NT2/D1 (cell line): ENCODE measurements around the gene KCNRG.
"Not testable (repeated sequence)": the region's sequence is repeated elsewhere in the genome, so short reads cannot be mapped to it uniquely, and the experiment has no call there.

ENCODE experiments used
- DNase-seq: peaks from one replicate; pipeline ENCODE4 v3.0.0-alpha.2; 2011; ENCODE audit warnings: low read depth, low spot score
- H3K27me3 ChIP-seq: 2 replicates; pipeline ENCODE4 v1.6.0; 2011; ENCODE audit warnings: mild to moderate bottlenecking; ENCODE audit not compliant: insufficient read length, insufficient read depth
- H3K36me3 ChIP-seq: 2 replicates; pipeline ENCODE4 v1.6.1; 2011; ENCODE audit warnings: mild to moderate bottlenecking, low read length, mixed read lengths; ENCODE audit not compliant: insufficient read depth, insufficient read length
- H3K4me1 ChIP-seq: 2 replicates; pipeline ENCODE4 v1.5.1; 2011; ENCODE audit not compliant: insufficient read depth, insufficient read length
- H3K4me3 ChIP-seq: 2 replicates; pipeline ENCODE4 v1.5.1; 2011; ENCODE audit warnings: low read depth; ENCODE audit not compliant: insufficient read length
- H3K9ac ChIP-seq: 2 replicates; pipeline ENCODE4 v1.6.0; 2011; ENCODE audit warnings: low read depth; ENCODE audit not compliant: insufficient read length
- H3K9me3 ChIP-seq: 2 replicates; pipeline ENCODE4 v1.5.1; 2011; ENCODE audit warnings: mild to moderate bottlenecking, low read length; ENCODE audit not compliant: insufficient read depth
- SUZ12 ChIP-seq: IDR thresholded peaks from 2 replicates; pipeline ENCODE4 v1.6.1; 2011; ENCODE audit not compliant: insufficient read length, insufficient read depth; ENCODE audit errors: extremely low read depth
- YY1 ChIP-seq: IDR thresholded peaks from 2 replicates; pipeline ENCODE4 v1.6.1; 2011; ENCODE audit not compliant: insufficient read length, insufficient read depth
- ZNF274 ChIP-seq: IDR thresholded peaks from 2 replicates; pipeline ENCODE4 v1.6.1; 2011; ENCODE audit warnings: mild to moderate bottlenecking, low read depth, low read length

The KCNRG gene

GRCh38 chr13:50030315-50030714 lies 15.1 kb downstream of the KCNRG start:
- DNase-seq = no peak
- no peaks in the 10 kb centered on the region for H3K36me3 ChIP-seq
- no peak for TF ChIP-seq ZNF274
- TF ChIP-seq YY1 = no peak
- TF ChIP-seq SUZ12 = no peak
- H3K9ac ChIP-seq = no peak overlapping the region
- no peaks in the 10 kb centered on the region for H3K27me3 ChIP-seq
- H3K4me3 ChIP-seq = no peak overlapping the region
- H3K9me3 ChIP-seq = no peaks in the 10 kb centered on the region
- H3K4me1 ChIP-seq = no peaks in the 10 kb centered on the region

GRCh38 chr13:50033725-50034124 lies 18.5 kb downstream of the KCNRG start:
- no peaks in the 10 kb centered on the region for H3K4me1 ChIP-seq
- no peak for DNase-seq
- no peaks in the 10 kb centered on the region for H3K27me3 ChIP-seq
- H3K4me3 ChIP-seq = no peak overlapping the region
- TF ChIP-seq SUZ12 = no peak
- TF ChIP-seq ZNF274 = no peak
- no peak for TF ChIP-seq YY1
- no peaks in the 10 kb centered on the region for H3K9me3 ChIP-seq
- no peak overlapping the region for H3K9ac ChIP-seq
- no peaks in the 10 kb centered on the region for H3K36me3 ChIP-seq

GRCh38 chr13:50037788-50038187 lies 22.5 kb downstream of the KCNRG start:
- Histone ChIP-seq H3K9me3 (no peaks in the 10 kb centered on the region), H3K27me3 (no peaks in the 10 kb centered on the region), H3K4me1 (no peaks in the 10 kb centered on the region), H3K9ac (no peak overlapping the region), H3K36me3 (no peaks in the 10 kb centered on the region), H3K4me3 (no peak overlapping the region)
- DNase-seq = no peak
- TF ChIP-seq ZNF274 (no peak), SUZ12 (no peak), YY1 (no peak)

- Histone ChIP-seq H3K36me3 (no peaks in the 10 kb centered on the region), H3K9me3 (no peaks in the 10 kb centered on the region), H3K4me3 (no peak overlapping the region), H3K27me3 (no peaks in the 10 kb centered on the region), H3K9ac (no peak overlapping the region), H3K4me1 (no peaks in the 10 kb centered on the region)
- no peak for TF ChIP-seq YY1
- no peak for TF ChIP-seq SUZ12
- TF ChIP-seq ZNF274 = no peak
- no peak for DNase-seq
Observed at GRCh38 chr13:50038266-50038665, 23.0 kb downstream of the KCNRG start.

GRCh38 chr13:50052478-50052877 lies 37.2 kb downstream of the KCNRG start:
- no peaks in the 10 kb centered on the region for H3K4me1 ChIP-seq
- no peak for DNase-seq
- no peaks in the 10 kb centered on the region for H3K27me3 ChIP-seq
- no peaks in the 10 kb centered on the region for H3K9me3 ChIP-seq
- TF ChIP-seq SUZ12 = no peak
- no peak for TF ChIP-seq YY1
- no peak for TF ChIP-seq ZNF274
- H3K4me3 ChIP-seq = no peak overlapping the region
- no peaks in the 10 kb centered on the region for H3K36me3 ChIP-seq
- H3K9ac ChIP-seq = no peak overlapping the region

GRCh38 chr13:50053844-50054243 lies 38.6 kb downstream of the KCNRG start:
- no peak for TF ChIP-seq SUZ12
- no peak for TF ChIP-seq ZNF274
- TF ChIP-seq YY1 = no peak
- DNase-seq = no peak
- H3K4me3 ChIP-seq = no peak overlapping the region
- H3K9me3 ChIP-seq = no peaks in the 10 kb centered on the region
- no peaks in the 10 kb centered on the region for H3K4me1 ChIP-seq
- H3K9ac ChIP-seq = no peak overlapping the region
- no peaks in the 10 kb centered on the region for H3K27me3 ChIP-seq
- H3K36me3 ChIP-seq = no peaks in the 10 kb centered on the region

- Histone ChIP-seq H3K9ac (no peak overlapping the region), H3K27me3 (no peaks in the 10 kb centered on the region), H3K4me1 (no peaks in the 10 kb centered on the region), H3K36me3 (no peaks in the 10 kb centered on the region), H3K9me3 (no peaks in the 10 kb centered on the region), H3K4me3 (no peak overlapping the region)
- TF ChIP-seq ZNF274 = no peak
- TF ChIP-seq YY1 = no peak
- no peak for TF ChIP-seq SUZ12
- DNase-seq = no peak
Observed at GRCh38 chr13:50055454-50055853, 40.2 kb downstream of the KCNRG start.

- Histone ChIP-seq H3K9ac (no peak overlapping the region), H3K4me3 (no peak overlapping the region), H3K27me3 (no peaks in the 10 kb centered on the region), H3K4me1 (no peaks in the 10 kb centered on the region), H3K36me3 (no peaks in the 10 kb centered on the region), H3K9me3 (no peaks in the 10 kb centered on the region)
- TF ChIP-seq ZNF274 (no peak), YY1 (no peak), SUZ12 (no peak)
- DNase-seq = no peak
Observed at GRCh38 chr13:50060718-50061117, 45.5 kb downstream of the KCNRG start.

GRCh38 chr13:50062336-50062735 lies 47.1 kb downstream of the KCNRG start:
- H3K4me1 ChIP-seq, H3K9ac ChIP-seq, H3K9me3 ChIP-seq, H3K36me3 ChIP-seq, H3K4me3 ChIP-seq, H3K27me3 ChIP-seq, DNase-seq: not testable (repeated sequence)
